ENCODE measurements around the gene ITGB5. TPM values are rescaled to one million over a fixed set of nuclear protein-coding genes. Genes with fewer than 3 reads are reported as not detected.

The ITGB5 gene
- total RNA-seq, 1 donor from 2014 or later, result 46.0 TPM

GRCh38 chr3:124714223-124714853 is 172.8 kb downstream of the ITGB5 start:
- no peaks in the 10 kb centered on the region for H3K9me3 Mint-ChIP-seq
- H3K36me3 Mint-ChIP-seq, result peaks cover 7% of the 10 kb centered on the region
- H3K27ac Mint-ChIP-seq, result peak overlapping the region; percentile 89
- no peak for DNase-seq (ENCODE audit: extremely low spot score, unreplicated experiment)
- TF ChIP-seq, protein P1, sequence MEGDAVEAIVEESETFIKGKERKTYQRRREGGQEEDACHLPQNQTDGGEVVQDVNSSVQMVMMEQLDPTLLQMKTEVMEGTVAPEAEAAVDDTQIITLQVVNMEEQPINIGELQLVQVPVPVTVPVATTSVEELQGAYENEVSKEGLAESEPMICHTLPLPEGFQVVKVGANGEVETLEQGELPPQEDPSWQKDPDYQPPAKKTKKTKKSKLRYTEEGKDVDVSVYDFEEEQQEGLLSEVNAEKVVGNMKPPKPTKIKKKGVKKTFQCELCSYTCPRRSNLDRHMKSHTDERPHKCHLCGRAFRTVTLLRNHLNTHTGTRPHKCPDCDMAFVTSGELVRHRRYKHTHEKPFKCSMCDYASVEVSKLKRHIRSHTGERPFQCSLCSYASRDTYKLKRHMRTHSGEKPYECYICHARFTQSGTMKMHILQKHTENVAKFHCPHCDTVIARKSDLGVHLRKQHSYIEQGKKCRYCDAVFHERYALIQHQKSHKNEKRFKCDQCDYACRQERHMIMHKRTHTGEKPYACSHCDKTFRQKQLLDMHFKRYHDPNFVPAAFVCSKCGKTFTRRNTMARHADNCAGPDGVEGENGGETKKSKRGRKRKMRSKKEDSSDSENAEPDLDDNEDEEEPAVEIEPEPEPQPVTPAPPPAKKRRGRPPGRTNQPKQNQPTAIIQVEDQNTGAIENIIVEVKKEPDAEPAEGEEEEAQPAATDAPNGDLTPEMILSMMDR (conservative IDR thresholded peaks at IDR 0.05), result no peak
- H3K27me3 Mint-ChIP-seq, result no peaks in the 10 kb centered on the region
- H3K4me3 Mint-ChIP-seq, result no peak overlapping the region
- H3K4me1 Mint-ChIP-seq (ENCODE audit: unreplicated experiment), result no peaks in the 10 kb centered on the region

Small RNA genes lying within 50 kb of the gene (microRNA-seq; reads per million reads assigned to microRNA genes)
- not detected for gene MIR544B

Other genes with a start within 250 kb of the ITGB5 start
- 46.7 and 51.6 TPM in 2 replicates for gene UMPS, start 156.9 kb downstream of the ITGB5 start, total RNA-seq (ENCODE audit: low replicate concordance)
- 38.3 and 92.6 TPM in 2 replicates for gene MUC13, start 47.4 kb upstream of the ITGB5 start, total RNA-seq (ENCODE audit: low replicate concordance)
- 12.4 and 43.1 TPM in 2 replicates for gene HEG1, start 168.6 kb upstream of the ITGB5 start, total RNA-seq (ENCODE audit: low replicate concordance)